SK-N-SH treated with all-trans-retinoic acid at 6 μM for 48 hours (cell line): ENCODE results near the gene IMPA2.

Experiments
- RARB ChIP-seq: fragments of 250-450 bp; sonication (Bioruptor Pico); IDR thresholded peaks from 2 replicates; pipeline ENCODE4 v1.8.0; 2021; ENCODE audit warnings: mild to moderate bottlenecking, moderate library complexity
- ZNF8 ChIP-seq: fragments of 450-650 bp; formaldehyde crosslinking; IDR thresholded peaks from 2 replicates; pipeline ENCODE4 v1.5.0; 2020; ENCODE audit warnings: mild to moderate bottlenecking, moderate library complexity
- TF ChIP-seq, protein P1 (sequence below): fragments of 250-450 bp; sonication (Bioruptor Pico); IDR thresholded peaks from 2 replicates; pipeline ENCODE4 v1.8.0; 2021; ENCODE audit warnings: low read depth, mild to moderate bottlenecking, moderate library complexity, borderline replicate concordance
- TF ChIP-seq, protein P2 (sequence below): fragments of 250-450 bp; sonication (Bioruptor Pico); IDR thresholded peaks from 2 replicates; pipeline ENCODE4 v1.5.1; 2021; ENCODE audit warnings: mild to moderate bottlenecking, moderate library complexity
- TF ChIP-seq, protein P3 (sequence below): fragments of 250-450 bp; sonication (Bioruptor Pico); IDR thresholded peaks from 2 replicates; pipeline ENCODE4 v1.8.0; 2020; ENCODE audit warnings: mild to moderate bottlenecking, moderate library complexity, borderline replicate concordance

DNA sequence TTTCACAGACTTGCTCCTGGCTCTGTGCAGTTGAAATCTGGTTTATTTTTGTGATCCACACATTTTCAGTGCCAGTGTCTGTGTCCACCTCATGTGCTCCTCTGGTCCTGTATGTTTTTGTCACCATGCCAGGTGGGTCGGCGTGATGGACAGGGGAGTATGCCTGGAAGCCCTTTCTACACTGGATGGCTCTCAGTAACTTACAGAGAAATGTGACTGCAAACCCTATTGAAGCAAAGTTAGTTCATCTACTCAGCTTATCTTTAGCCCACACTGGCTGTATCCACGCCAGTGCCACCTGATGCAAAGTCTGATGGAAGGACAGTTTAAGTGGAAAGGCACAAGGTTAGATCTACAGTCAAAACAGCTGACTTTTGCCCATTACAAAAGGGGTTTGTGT, 4.3 kb downstream of the IMPA2 start:
- TF ChIP-seq ZNF8 (CRISPR knock-in tag) (no peak), RARB (CRISPR knock-in tag) (no peak)
- TF ChIP-seq, protein P1, sequence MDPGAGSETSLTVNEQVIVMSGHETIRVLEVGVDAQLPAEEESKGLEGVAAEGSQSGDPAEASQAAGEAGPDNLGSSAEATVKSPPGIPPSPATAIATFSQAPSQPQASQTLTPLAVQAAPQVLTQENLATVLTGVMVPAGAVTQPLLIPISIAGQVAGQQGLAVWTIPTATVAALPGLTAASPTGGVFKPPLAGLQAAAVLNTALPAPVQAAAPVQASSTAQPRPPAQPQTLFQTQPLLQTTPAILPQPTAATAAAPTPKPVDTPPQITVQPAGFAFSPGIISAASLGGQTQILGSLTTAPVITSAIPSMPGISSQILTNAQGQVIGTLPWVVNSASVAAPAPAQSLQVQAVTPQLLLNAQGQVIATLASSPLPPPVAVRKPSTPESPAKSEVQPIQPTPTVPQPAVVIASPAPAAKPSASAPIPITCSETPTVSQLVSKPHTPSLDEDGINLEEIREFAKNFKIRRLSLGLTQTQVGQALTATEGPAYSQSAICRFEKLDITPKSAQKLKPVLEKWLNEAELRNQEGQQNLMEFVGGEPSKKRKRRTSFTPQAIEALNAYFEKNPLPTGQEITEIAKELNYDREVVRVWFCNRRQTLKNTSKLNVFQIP = no peak
- TF ChIP-seq, protein P2, sequence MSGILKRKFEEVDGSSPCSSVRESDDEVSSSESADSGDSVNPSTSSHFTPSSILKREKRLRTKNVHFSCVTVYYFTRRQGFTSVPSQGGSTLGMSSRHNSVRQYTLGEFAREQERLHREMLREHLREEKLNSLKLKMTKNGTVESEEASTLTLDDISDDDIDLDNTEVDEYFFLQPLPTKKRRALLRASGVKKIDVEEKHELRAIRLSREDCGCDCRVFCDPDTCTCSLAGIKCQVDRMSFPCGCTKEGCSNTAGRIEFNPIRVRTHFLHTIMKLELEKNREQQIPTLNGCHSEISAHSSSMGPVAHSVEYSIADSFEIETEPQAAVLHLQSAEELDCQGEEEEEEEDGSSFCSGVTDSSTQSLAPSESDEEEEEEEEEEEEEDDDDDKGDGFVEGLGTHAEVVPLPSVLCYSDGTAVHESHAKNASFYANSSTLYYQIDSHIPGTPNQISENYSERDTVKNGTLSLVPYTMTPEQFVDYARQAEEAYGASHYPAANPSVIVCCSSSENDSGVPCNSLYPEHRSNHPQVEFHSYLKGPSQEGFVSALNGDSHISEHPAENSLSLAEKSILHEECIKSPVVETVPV (CRISPR knock-in tag) = no peak
- TF ChIP-seq, protein P3, sequence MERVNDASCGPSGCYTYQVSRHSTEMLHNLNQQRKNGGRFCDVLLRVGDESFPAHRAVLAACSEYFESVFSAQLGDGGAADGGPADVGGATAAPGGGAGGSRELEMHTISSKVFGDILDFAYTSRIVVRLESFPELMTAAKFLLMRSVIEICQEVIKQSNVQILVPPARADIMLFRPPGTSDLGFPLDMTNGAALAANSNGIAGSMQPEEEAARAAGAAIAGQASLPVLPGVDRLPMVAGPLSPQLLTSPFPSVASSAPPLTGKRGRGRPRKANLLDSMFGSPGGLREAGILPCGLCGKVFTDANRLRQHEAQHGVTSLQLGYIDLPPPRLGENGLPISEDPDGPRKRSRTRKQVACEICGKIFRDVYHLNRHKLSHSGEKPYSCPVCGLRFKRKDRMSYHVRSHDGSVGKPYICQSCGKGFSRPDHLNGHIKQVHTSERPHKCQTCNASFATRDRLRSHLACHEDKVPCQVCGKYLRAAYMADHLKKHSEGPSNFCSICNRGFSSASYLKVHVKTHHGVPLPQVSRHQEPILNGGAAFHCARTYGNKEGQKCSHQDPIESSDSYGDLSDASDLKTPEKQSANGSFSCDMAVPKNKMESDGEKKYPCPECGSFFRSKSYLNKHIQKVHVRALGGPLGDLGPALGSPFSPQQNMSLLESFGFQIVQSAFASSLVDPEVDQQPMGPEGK (CRISPR knock-in tag) = no peak
